ENCODE results near the gene RAB17. TPM values are rescaled to one million over a fixed set of nuclear protein-coding genes. Genes with fewer than 3 reads are reported as not detected.

Gene RAB17
- polyA plus RNA-seq, 10 donors: 0.64 to 2.6 (median 1.2) TPM

- DNase-seq: no peak
Measured at GRCh38 chr2:237539681-237540080, 50.9 kb downstream of the RAB17 start.

GRCh38 chr2:237538901-237539300, 51.6 kb downstream of the RAB17 start:
- DNase-seq: no peak

- DNase-seq: no peak
Measured at GRCh38 chr2:237538001-237538720, 52.4 kb downstream of the RAB17 start.

GRCh38 chr2:237536617-237537016, 53.9 kb downstream of the RAB17 start:
- no peak for DNase-seq

GRCh38 chr2:237536083-237536415, 54.5 kb downstream of the RAB17 start:
- DNase-seq: no peak

GRCh38 chr2:237535385-237536082, 55.0 kb downstream of the RAB17 start:
- DNase-seq: no peak

GRCh38 chr2:237534380-237534779, 56.2 kb downstream of the RAB17 start:
- DNase-seq: no peak

- no peak for DNase-seq
Measured at GRCh38 chr2:237533668-237534161, 56.8 kb downstream of the RAB17 start.

GRCh38 chr2:237532160-237532559, 58.4 kb downstream of the RAB17 start:
- no peak for DNase-seq

GRCh38 chr2:237530472-237531433, 59.8 kb downstream of the RAB17 start:
- DNase-seq: no peak

GRCh38 chr2:237529452-237530402, 60.8 kb downstream of the RAB17 start:
- no peak for DNase-seq

- no peak for DNase-seq
Measured at GRCh38 chr2:237527766-237528165, 62.8 kb downstream of the RAB17 start.

GRCh38 chr2:237527233-237527632, 63.3 kb downstream of the RAB17 start:
- no peak for DNase-seq

GRCh38 chr2:237525559-237526157, 64.9 kb downstream of the RAB17 start:
- DNase-seq: no peak

- DNase-seq: no peak
Measured at GRCh38 chr2:237524631-237525030, 65.9 kb downstream of the RAB17 start.

Other genes with a start within 250 kb of the RAB17 start
- 100 to 1,000 TPM; 229 to 489 (median 278) TPM for gene COL6A3, start 176.6 kb downstream of the RAB17 start, polyA plus RNA-seq (ENCODE audit: insufficient read length in 10 of 10)
- 1 to 10 TPM in 2 of 10 donors, under 1 TPM in 8; 0.42 to 2.1 (median 0.51) TPM for gene MLPH, start 103.5 kb downstream of the RAB17 start, polyA plus RNA-seq (ENCODE audit: insufficient read length in 10 of 10)
- gene PRLH, start 24.2 kb downstream of the RAB17 start, polyA plus RNA-seq (ENCODE audit: insufficient read length in 10 of 10): not detected
- 100 to 1,000 TPM in 9 of 10 donors, 10 to 100 TPM in 1; 95.0 to 194 (median 137) TPM for gene LRRFIP1, start 36.9 kb upstream of the RAB17 start, polyA plus RNA-seq (ENCODE audit: insufficient read length in 10 of 10)
- 1 to 10 TPM in 3 of 10 donors, under 1 TPM in 7; 0.29 to 1.4 (median 0.66) TPM for gene RBM44, start 208.0 kb upstream of the RAB17 start, polyA plus RNA-seq (ENCODE audit: insufficient read length in 10 of 10)